ENCODE data around the gene KIF2C.

DNA sequence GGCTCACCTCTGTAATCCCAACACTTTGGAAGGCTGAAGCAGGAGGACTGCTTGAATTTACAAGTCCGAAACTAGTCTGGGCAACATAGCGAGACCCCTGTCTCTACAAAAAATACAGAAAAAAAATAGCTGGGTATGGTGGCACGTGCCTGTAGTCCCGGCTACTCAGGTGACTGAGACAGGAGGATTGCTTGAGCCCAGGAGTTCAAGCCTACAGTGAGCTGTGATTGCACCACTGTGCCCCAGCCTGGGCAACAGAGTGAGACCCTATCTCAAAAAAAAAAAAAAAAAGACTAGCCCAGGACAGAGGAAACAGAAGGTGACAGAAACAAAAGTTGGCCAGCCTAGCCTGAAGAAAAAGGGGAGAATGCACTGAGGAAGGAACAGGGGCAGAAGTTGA is 44.0 kb upstream of the KIF2C start:
- TF ChIP-seq, protein P1, sequence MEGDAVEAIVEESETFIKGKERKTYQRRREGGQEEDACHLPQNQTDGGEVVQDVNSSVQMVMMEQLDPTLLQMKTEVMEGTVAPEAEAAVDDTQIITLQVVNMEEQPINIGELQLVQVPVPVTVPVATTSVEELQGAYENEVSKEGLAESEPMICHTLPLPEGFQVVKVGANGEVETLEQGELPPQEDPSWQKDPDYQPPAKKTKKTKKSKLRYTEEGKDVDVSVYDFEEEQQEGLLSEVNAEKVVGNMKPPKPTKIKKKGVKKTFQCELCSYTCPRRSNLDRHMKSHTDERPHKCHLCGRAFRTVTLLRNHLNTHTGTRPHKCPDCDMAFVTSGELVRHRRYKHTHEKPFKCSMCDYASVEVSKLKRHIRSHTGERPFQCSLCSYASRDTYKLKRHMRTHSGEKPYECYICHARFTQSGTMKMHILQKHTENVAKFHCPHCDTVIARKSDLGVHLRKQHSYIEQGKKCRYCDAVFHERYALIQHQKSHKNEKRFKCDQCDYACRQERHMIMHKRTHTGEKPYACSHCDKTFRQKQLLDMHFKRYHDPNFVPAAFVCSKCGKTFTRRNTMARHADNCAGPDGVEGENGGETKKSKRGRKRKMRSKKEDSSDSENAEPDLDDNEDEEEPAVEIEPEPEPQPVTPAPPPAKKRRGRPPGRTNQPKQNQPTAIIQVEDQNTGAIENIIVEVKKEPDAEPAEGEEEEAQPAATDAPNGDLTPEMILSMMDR (IDR thresholded peaks at IDR 0.05; ENCODE audit: low read length), result no peak
- TF ChIP-seq EZH2 (optimal IDR thresholded peaks at IDR 0.05; ENCODE audit: low read depth, low read length), result no peak

All from MM.1S (cell line).